Psoas muscle (tissue), 8 donors: ENCODE measurements around the gene PAX2. TPM values are rescaled to one million over a fixed set of nuclear protein-coding genes. Genes with fewer than 3 reads are reported as not detected.

ENCODE experiments used
- ATAC-seq, 4 donors: fragments of 200-7000 bp; cut with Tn5 transposase; one replicate each; pipeline ENCODE4 v1.9.1; 2020; ENCODE audit warnings: moderate library complexity in 3 of 4, mild to moderate bottlenecking in 2 of 4
- DNase-seq, 2 donors: peaks; one replicate each; pipeline ENCODE4 v3.0.0-alpha.2; 2020
- H3K27ac ChIP-seq: fragments of 200-600 bp; one replicate; pipeline ENCODE4 v1.8.0; 2022
- H3K27me3 ChIP-seq, 3 donors: fragments of 200-600 bp in 1 of 3; one replicate each; pipeline versions ENCODE4 v1.6.1 to v1.8.0; 2013 to 2022; ENCODE audit warnings: low read length in 2 of 3, mild to moderate bottlenecking in 2 of 3, moderate library complexity in 1 of 3; ENCODE audit not compliant: insufficient read depth in 3 of 3
- H3K36me3 ChIP-seq, 2 donors: fragments of 200-600 bp in 1 of 2; one replicate each; pipeline versions ENCODE4 v1.6.1 to v1.8.0; 2013 to 2022; ENCODE audit warnings: low read depth in 1 of 2, mild to moderate bottlenecking in 1 of 2, moderate library complexity in 1 of 2; ENCODE audit not compliant: insufficient read depth in 1 of 2
- H3K4me1 ChIP-seq: fragments of 200-600 bp; one replicate; pipeline ENCODE4 v1.8.0; 2022
- H3K4me3 ChIP-seq: fragments of 200-600 bp; one replicate; pipeline ENCODE4 v1.8.0; 2022; ENCODE audit warnings: mild to moderate bottlenecking
- H3K9me3 ChIP-seq: fragments of 200-600 bp; one replicate; pipeline ENCODE4 v1.8.0; 2022
- WGBS, 3 donors: extraction: QIAGEN DNeasy Blood & Tissue Kit; methylation state at CpG; one replicate each; pipeline versions ENCODE4 v1.1.6 to v1.1.7; 2013; 5-methylcytosine and 5-hydroxymethylcytosine counted together
- intact Hi-C, 2 donors: fragments of 100-400 bp; cut with DNase I; formaldehyde crosslinking; loops; one replicate each; pipeline versions ENCODE4 v1.11.0 to v1.14.2; 2022
- polyA plus RNA-seq, 3 donors: library from polyadenylated mRNA; stranded (reverse); fragments of 200-250 nt; gene quantifications; one replicate each; pipeline ENCODE4 v1.2.3, GENCODE V29; 2013
- total RNA-seq, 4 donors: library from RNA; stranded (reverse); fragmentation: NEBNext Ultra II Directional in 2 of 4; extraction: Animal tissue kit (Norgen Biotek cat#: 25700) in 2 of 4; gene quantifications; one replicate each; pipeline versions ENCODE4 v1.2.1 to v1.2.4, GENCODE V29; 2021 to 2023
- TF ChIP-seq, protein P1 (sequence below): fragments of 200-600 bp; IDR thresholded peaks from one replicate; pipeline ENCODE4 v1.8.0; 2022; ENCODE audit warnings: antibody characterized with exemption
- donor health status: healthy with polysubstance abuse.
- donor health status: DM: no; HTN: no; CAD: no; lungs with moderate emphysema.
- donor health status: Bipolar disorder and iron deficiency.
- donor health status: healthy.
- donor health status: DM: yes; HTN: yes; CAD: no.
- donor health status: DM: no; HTN: no; CAD: no.
- donor health status: DM: no; HTN: no; CAD: no.
- donor health status: DM: yes; HTN: yes; CAD: no.

PAX2 gene
- total and polyA plus RNA-seq, 7 donors: not detected

- ATAC-seq (no peak), DNase-seq (no peak)
- no peaks in the 10 kb centered on the region for H3K36me3 ChIP-seq
- H3K4me3 ChIP-seq: no peak overlapping the region
- peaks cover 0 to 72% (median 7%) of the 10 kb centered on the region in 3 donors for H3K27me3 ChIP-seq
- no peaks in the 10 kb centered on the region for H3K9me3 ChIP-seq
- H3K27ac ChIP-seq: no peak overlapping the region
- no peaks in the 10 kb centered on the region for H3K4me1 ChIP-seq
- intact Hi-C loops: no loop called here
- TF ChIP-seq, protein P1, sequence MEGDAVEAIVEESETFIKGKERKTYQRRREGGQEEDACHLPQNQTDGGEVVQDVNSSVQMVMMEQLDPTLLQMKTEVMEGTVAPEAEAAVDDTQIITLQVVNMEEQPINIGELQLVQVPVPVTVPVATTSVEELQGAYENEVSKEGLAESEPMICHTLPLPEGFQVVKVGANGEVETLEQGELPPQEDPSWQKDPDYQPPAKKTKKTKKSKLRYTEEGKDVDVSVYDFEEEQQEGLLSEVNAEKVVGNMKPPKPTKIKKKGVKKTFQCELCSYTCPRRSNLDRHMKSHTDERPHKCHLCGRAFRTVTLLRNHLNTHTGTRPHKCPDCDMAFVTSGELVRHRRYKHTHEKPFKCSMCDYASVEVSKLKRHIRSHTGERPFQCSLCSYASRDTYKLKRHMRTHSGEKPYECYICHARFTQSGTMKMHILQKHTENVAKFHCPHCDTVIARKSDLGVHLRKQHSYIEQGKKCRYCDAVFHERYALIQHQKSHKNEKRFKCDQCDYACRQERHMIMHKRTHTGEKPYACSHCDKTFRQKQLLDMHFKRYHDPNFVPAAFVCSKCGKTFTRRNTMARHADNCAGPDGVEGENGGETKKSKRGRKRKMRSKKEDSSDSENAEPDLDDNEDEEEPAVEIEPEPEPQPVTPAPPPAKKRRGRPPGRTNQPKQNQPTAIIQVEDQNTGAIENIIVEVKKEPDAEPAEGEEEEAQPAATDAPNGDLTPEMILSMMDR: no peak
- 76 to 87% (median 83%) methylated on average over 7 of the region's 7 CpGs for WGBS, 3 donors
Observed at GRCh38 chr10:100835810-100836209, 90.4 kb downstream of the PAX2 start.

DNA sequence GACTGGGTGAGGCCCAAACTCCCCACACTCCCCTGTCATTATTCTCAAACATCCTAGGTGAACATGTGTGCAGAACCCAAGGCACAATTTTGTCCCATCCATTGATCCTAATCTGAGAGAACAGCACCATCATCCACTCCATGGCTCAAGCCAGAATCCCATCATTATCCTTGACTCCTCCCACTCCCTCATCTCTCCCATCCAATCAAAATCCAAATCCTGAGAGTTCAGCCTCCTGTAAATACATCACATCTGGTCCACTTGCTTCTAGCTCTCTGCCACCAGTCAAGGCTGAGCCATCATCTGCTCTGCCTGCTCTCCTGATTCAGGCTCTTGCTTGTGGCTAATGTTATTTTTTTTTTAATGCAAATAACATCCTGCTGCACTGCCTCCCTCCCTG is 91.5 kb downstream of the PAX2 start:
- no peaks in the 10 kb centered on the region for H3K4me1 ChIP-seq
- no peak for DNase-seq
- H3K27me3 ChIP-seq: peaks cover 0 to 69% (median 4%) of the 10 kb centered on the region in 3 donors
- intact Hi-C loops: no loop called here
- H3K9me3 ChIP-seq: no peaks in the 10 kb centered on the region
- TF ChIP-seq, protein P1: no peak
- H3K4me3 ChIP-seq: no peak overlapping the region
- ATAC-seq: no peak
- H3K27ac ChIP-seq: no peak overlapping the region
- no peaks in the 10 kb centered on the region for H3K36me3 ChIP-seq

GRCh38 chr10:100837300-100837699 is 91.9 kb downstream of the PAX2 start:
- H3K27me3 ChIP-seq: peaks cover 0 to 66% (median 2%) of the 10 kb centered on the region in 3 donors
- TF ChIP-seq, protein P1: no peak
- no peaks in the 10 kb centered on the region for H3K9me3 ChIP-seq
- H3K27ac ChIP-seq: no peak overlapping the region
- DNase-seq (no peak), ATAC-seq (no peak)
- 52 to 57% (median 52%) methylated on average over 3 of the region's 3 CpGs for WGBS, 3 donors
- intact Hi-C loops: no loop called here
- no peak overlapping the region for H3K4me3 ChIP-seq
- H3K36me3 ChIP-seq: no peaks in the 10 kb centered on the region
- H3K4me1 ChIP-seq: no peaks in the 10 kb centered on the region

DNA sequence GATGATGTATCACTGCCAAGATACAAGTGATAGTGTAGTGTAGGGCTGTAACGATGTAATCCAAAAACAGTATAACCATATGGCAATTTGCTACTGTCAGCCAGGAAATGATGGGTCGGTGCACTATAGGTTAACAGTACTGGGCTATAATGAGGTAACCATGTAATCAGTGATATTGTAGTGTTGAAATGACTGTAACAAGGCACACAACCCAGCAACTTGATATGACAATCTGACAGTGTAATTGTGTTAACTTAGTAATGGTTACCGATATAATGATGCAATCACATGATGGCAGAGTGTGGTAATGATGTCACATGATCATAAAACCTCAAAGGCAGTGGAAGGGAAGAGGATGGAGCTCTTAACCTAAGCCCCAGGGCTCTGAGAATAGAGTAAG is 93.6 kb downstream of the PAX2 start:
- DNase-seq: no peak
- H3K27me3 ChIP-seq: peaks cover 0 to 68% (median 2%) of the 10 kb centered on the region in 3 donors
- 69 to 76% (median 72%) methylated on average over 3 of the region's 3 CpGs for WGBS, 3 donors

DNA sequence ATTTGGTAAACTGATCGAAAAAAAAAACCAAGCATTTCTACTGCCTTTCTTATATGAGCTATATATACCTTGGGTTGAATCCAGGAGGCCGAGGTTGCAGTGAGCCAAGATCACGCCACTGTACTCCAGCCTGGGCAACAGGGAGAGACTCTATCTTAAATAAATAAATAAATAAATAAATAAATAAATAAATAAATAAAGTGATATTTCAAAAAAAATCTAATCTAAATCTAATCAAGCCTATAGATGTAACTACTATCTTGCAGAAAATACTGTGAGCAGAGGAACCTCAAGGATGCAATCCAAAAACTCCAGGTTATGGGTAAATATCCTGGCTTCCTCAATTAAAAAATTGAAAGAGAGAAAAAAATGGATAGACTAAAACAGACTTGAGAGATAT is 96.1 kb downstream of the PAX2 start:
- ATAC-seq: no peak
- Histone ChIP-seq H3K4me3 (no peak overlapping the region), H3K4me1 (no peaks in the 10 kb centered on the region), H3K36me3 (no peaks in the 10 kb centered on the region), H3K27ac (no peak overlapping the region), H3K9me3 (no peaks in the 10 kb centered on the region), H3K27me3 (peaks cover 0 to 68% (median 2%) of the 10 kb centered on the region in 3 donors)
- intact Hi-C loops: no loop called here
- no peak for DNase-seq
- TF ChIP-seq, protein P1: no peak
- 85 to 92% (median 88%) methylated on average over 3 of the region's 3 CpGs for WGBS, 3 donors

More for the DNA sequence above, 93.6 kb downstream of the PAX2 start:
- Histone ChIP-seq H3K36me3 (no peaks in the 10 kb centered on the region), H3K4me1 (no peaks in the 10 kb centered on the region), H3K9me3 (no peaks in the 10 kb centered on the region), H3K4me3 (no peak overlapping the region), H3K27ac (no peak overlapping the region)
- TF ChIP-seq, protein P1: no peak
- intact Hi-C loops: no loop called here
- no peak for ATAC-seq
